ENCODE results near the gene UBE2D3. TPM values are rescaled to one million over a fixed set of nuclear protein-coding genes. Genes with fewer than 3 reads are reported as not detected.
A peak's percentile ranks its signal among the peaks of the same experiment; 100 is the strongest.

The UBE2D3 gene
- total RNA-seq, 2 donors from 2014 or later, result 149 to 323 TPM

DNA sequence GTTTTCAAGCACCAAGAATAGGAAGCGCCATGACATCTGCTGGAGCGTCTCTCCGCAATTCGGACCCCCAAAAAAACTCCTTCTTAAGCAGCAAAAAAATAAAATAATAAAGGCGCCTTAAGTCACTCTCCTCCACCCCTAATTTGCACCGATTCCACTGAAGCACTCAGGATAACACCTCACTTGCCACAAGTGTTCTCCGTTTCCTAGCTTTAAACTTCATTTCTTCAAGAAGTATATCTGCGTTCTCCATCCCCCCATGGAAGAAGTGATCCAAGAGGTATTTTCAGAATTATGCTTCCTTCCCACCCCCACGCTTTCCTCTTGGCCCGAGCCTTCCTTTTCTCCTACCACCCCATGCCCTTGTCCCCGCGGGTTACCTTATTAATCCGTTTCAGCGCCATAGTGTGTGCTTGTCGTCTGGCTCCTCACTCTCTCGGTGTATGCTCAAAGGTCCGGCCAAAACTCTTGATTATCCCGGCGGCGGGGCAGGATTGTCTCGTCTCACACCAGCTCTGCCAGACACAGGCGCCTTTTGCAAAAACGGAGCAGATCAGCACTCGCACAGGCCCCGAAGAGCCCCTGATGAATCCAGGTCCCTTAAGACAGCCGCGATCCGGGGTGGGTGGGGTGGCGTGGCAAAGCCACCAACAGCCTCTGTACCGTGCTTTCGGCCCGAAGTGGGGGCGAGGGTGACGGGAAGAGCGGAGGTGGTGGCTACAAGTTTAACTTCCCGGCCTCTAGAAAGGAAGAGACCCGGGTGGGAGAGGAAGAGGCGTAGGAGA, 1.1 kb downstream of the UBE2D3 start:
- intact Hi-C loops (cut with DNase I), result no loop called here

DNA sequence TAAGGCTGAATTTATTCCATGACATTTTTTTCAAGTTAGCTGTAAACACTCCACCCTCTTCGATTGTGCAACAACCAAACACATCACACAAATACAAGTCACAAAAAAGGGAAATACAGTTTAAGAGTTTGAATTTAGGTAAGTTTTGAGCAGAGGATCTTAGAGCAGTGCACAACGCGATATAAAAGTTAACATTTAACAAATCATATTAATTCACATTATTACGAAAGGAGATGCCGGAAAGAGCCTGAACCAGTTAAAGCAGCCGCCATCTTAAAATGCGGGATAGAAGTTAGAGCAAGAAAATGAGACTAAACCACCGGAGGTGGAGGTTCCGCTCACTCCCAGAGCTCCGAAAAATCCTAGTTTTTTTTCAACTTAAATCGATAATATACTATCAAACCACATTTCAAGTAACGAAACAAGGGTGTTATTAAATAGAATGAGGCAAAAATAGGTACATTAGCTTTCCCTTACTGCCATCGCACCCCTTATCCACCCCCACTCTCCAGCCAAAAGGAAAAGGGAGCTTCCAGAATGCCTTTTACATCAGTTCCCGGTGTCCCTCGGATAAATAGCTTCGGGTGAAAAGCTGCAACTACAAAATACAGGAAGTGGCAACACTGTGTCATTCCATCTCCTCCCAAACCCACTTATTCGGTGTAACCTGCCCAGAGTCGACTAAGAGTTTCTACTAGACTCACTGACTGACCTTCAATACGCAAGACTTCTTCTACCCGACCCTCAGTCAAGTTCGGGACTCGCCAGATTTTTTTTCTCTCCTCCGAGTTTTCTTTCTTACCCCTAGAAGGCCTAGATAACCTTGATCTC, 1.9 kb downstream of the UBE2D3 start:
- TF ChIP-seq CTCF (IDR thresholded peaks at IDR 0.05), result no peak
- TF ChIP-seq POLR2A (IDR thresholded peaks at IDR 0.05), result peak in 2 of 3 donors; percentile 51 to 67
- peak overlapping the region; percentile 99 to 100 (median 100) for H3K27ac ChIP-seq
- H3K27me3 ChIP-seq, result no peaks in the 10 kb centered on the region
- H3K4me1 ChIP-seq, result peaks cover 54% of the 10 kb centered on the region
- H3K9me3 ChIP-seq, result no peaks in the 10 kb centered on the region
- DNase-seq (peak; percentile 20 to 43 (median 24)), ATAC-seq (no peak)
- 0% methylated on average over 23 of the region's 23 CpGs for WGBS, 2 donors
- peak overlapping the region; percentile 55 to 94 for H3K4me3 ChIP-seq
- no peaks in the 10 kb centered on the region for H3K36me3 ChIP-seq (replicated peaks in 1 of 2; ENCODE audit: insufficient read depth in 1 of 2, low read depth in 2 of 2)
- intact Hi-C loops (cut with DNase I), result no loop called here

More for the DNA sequence above, 1.1 kb downstream of the UBE2D3 start:
- H3K4me3 ChIP-seq, result peak overlapping the region; percentile 55 to 94
- no peaks in the 10 kb centered on the region for H3K9me3 ChIP-seq
- no peak for TF ChIP-seq POLR2A (IDR thresholded peaks at IDR 0.05)
- no peak for TF ChIP-seq CTCF (IDR thresholded peaks at IDR 0.05)
- H3K4me1 ChIP-seq, result peaks cover 46% of the 10 kb centered on the region
- 0 to 1% methylated on average over 38 of the region's 38 CpGs for WGBS, 2 donors
- no peak for ATAC-seq
- no peaks in the 10 kb centered on the region for H3K27me3 ChIP-seq
- H3K27ac ChIP-seq, result peak overlapping the region; percentile 99 to 100 (median 100)
- no peaks in the 10 kb centered on the region for H3K36me3 ChIP-seq (replicated peaks in 1 of 2; ENCODE audit: insufficient read depth in 1 of 2, low read depth in 2 of 2)
- no peak for DNase-seq

GRCh38 chr4:102824398-102824797, 3.0 kb downstream of the UBE2D3 start:
- Histone ChIP-seq H3K4me3 (peak overlapping the region in 1 of 2 donors; percentile 55), H3K36me3 (replicated peaks in 1 of 2; ENCODE audit: insufficient read depth in 1 of 2, low read depth in 2 of 2) (no peaks in the 10 kb centered on the region), H3K27ac (peak overlapping the region in 3 of 4 donors; percentile 99 to 100 (median 100)), H3K27me3 (no peaks in the 10 kb centered on the region), H3K4me1 (peaks cover 60% of the 10 kb centered on the region), H3K9me3 (no peaks in the 10 kb centered on the region)
- ATAC-seq (no peak), DNase-seq (no peak)
- intact Hi-C loops (cut with DNase I), result no loop called here
- 0 to 1% methylated on average over 2 of the region's 2 CpGs for WGBS, 2 donors
- TF ChIP-seq POLR2A (IDR thresholded peaks at IDR 0.05) (no peak), CTCF (IDR thresholded peaks at IDR 0.05) (no peak)

DNA sequence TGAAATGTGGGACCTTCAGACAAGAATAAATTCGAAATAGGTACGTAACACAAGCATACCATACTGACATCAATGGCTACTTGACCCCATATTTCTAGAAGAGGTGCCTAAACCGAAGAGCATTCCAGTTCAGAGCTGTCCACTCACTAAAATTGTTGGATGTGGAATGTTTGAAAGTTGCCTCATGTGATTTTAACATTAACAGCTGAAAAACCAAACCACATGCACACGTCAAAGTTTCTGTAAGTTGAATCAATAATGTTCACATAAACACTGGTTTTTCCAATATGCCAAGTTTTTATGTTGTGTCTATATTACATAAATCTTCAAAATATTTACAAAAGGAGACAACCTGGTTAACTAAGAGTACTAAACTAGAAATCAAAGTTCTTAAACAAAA, 3.5 kb downstream of the UBE2D3 start:
- H3K27ac ChIP-seq, result peak overlapping the region in 2 of 4 donors; percentile 4 to 100
- 11 to 12% methylated on average over 4 of the region's 4 CpGs for WGBS, 2 donors

More for the DNA sequence above, 3.5 kb downstream of the UBE2D3 start:
- Histone ChIP-seq H3K9me3 (no peaks in the 10 kb centered on the region), H3K4me3 (no peak overlapping the region), H3K27me3 (no peaks in the 10 kb centered on the region), H3K36me3 (replicated peaks in 1 of 2; ENCODE audit: insufficient read depth in 1 of 2, low read depth in 2 of 2) (no peaks in the 10 kb centered on the region), H3K4me1 (peaks cover 60% of the 10 kb centered on the region)
- TF ChIP-seq CTCF (IDR thresholded peaks at IDR 0.05), result no peak
- TF ChIP-seq POLR2A (IDR thresholded peaks at IDR 0.05), result no peak
- intact Hi-C loops (cut with DNase I), result no loop called here
- DNase-seq (no peak), ATAC-seq (no peak)
